Esophagus muscularis mucosa (tissue), 4 donors: Measurements from ENCODE around the gene VTN. TPM values are rescaled to one million over a fixed set of nuclear protein-coding genes. Genes with fewer than 3 reads are reported as not detected.
"Not testable (repeated sequence)": the region's sequence is repeated elsewhere in the genome, so short reads cannot be mapped to it uniquely, and the experiment has no call there.

Source experiments
- DNase-seq: peaks from one replicate; pipeline ENCODE4 v3.0.0-alpha.2; 2017; ENCODE audit errors: extremely low spot score
- H3K27ac ChIP-seq, 4 donors: fragments of 200-600 bp; sonication (generic); replicated peaks in 1 of 4; 1 replicate in 3 of 4; 2 replicates in 1 of 4; pipeline ENCODE4 v1.5.1; 2016 to 2019; ENCODE audit warnings: mild to moderate bottlenecking in 1 of 4
- H3K27me3 ChIP-seq, 4 donors: fragments of 200-600 bp; sonication (generic); one replicate each; pipeline versions ENCODE4 v1.5.1 to v1.6.0; 2016 to 2019
- H3K36me3 ChIP-seq, 4 donors: fragments of 200-600 bp; sonication (generic); one replicate each; pipeline ENCODE4 v1.5.1; 2016 to 2019
- H3K4me1 ChIP-seq, 4 donors: fragments of 200-600 bp; sonication (generic); one replicate each; pipeline ENCODE4 v1.5.1; 2016 to 2019
- H3K4me3 ChIP-seq, 4 donors: fragments of 200-600 bp; sonication (generic); 1 replicate in 2 of 4; 2 replicates in 2 of 4; pipeline ENCODE4 v1.5.1; 2016 to 2019; ENCODE audit warnings: mild to moderate bottlenecking in 4 of 4, moderate library complexity in 1 of 4
- H3K9me3 ChIP-seq, 4 donors: fragments of 200-600 bp; sonication (generic); 1 replicate in 3 of 4; 2 replicates in 1 of 4; pipeline ENCODE4 v1.5.1; 2016 to 2019
- EP300 ChIP-seq: sonication (generic); formaldehyde crosslinking; IDR thresholded peaks from one replicate; pipeline ENCODE4 v1.6.1; 2017; ENCODE audit warnings: antibody characterized with exemption
- POLR2A ChIP-seq: fragments of 450-650 bp; IDR thresholded peaks from one replicate; pipeline ENCODE4 v1.6.1; 2017; ENCODE audit warnings: antibody characterized with exemption, moderate library complexity, mild to moderate bottlenecking, low read depth
- POLR2AphosphoS5 ChIP-seq, 2 donors: sonication (generic); formaldehyde crosslinking; IDR thresholded peaks; one replicate each; pipeline ENCODE4 v1.6.1; 2017; ENCODE audit warnings: antibody characterized with exemption in 2 of 2
- WGBS: methylation state at CpG from one replicate; pipeline ENCODE4 v1.1.5; 2018; 5-methylcytosine and 5-hydroxymethylcytosine counted together
- intact Hi-C: fragments of 100-400 bp; cut with DNase I; formaldehyde crosslinking; loops from one replicate; pipeline ENCODE4 v1.15.1; 2023
- total RNA-seq, 4 donors: library from RNA; depleted of rRNA; stranded (reverse); fragments of >200 nt; gene quantifications; one replicate each; pipeline versions ENCODE4 v1.1.0 to v1.2.1, GENCODE V29; 2016
- TF ChIP-seq, protein P1 (sequence below), 3 experiments: fragments of 200-600 bp in 2 of 3; fragments of 450-650 bp in 1 of 3; sonication (generic) in 2 of 3; IDR thresholded peaks; one replicate each; pipeline ENCODE4 v1.5.1; 2017 to 2019; ENCODE audit warnings: antibody characterized with exemption in 3 of 3, mild to moderate bottlenecking in 2 of 3, moderate library complexity in 1 of 3

VTN gene
- total RNA-seq, 4 donors from 2014 or later, result under 0.01 to 1.3 (median 0.58) TPM

DNA sequence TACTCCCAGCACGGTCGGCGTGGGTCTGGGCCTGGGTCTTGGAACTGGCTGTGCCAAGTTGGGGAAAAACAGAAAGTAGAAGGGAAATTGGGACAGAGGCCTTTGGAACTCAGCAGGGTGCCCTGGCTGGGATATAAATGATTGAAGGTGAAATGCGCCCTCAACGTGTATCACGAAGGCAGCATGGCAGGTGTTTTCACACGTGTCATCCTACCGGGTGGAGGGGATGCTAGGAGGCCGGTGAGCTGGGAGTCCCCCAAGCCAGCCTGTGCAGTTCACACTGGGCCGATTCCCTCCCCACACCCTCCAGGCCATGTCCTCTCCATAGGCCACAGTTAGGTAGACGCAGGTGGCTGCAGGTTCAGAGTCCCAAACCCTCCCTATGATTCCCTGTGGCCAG lies 28.6 kb downstream of the VTN start:
- H3K4me1 ChIP-seq, result peaks cover 29 to 46% (median 37%) of the 10 kb centered on the region in 4 donors

DNA sequence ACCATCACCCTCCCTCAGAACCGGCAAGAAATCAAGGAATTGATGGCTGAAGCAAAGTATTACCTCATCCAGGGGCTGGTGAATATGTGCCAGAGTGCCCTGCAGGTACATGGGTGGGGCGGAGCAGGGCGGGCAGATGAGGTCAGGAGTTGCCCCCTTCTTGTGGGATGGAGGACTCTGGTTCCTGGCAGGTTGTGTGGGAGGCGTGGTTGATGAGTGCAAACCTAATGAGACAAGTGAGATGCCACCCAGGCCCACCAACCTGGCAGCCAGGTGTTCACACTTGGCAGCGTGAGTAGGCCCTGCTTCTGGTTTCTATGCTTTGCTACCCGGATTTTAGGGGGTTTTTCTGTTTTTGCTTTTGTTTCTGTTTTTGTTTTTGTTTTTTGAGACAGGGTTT lies 29.7 kb downstream of the VTN start:
- 86% methylated on average over 6 of the region's 6 CpGs for WGBS
- no peak for DNase-seq
- Histone ChIP-seq H3K4me1 (peaks cover 36 to 45% (median 42%) of the 10 kb centered on the region in 4 donors), H3K36me3 (peaks cover 43 to 63% (median 62%) of the 10 kb centered on the region in 4 donors), H3K27me3 (no peaks in the 10 kb centered on the region), H3K4me3 (no peak overlapping the region), H3K27ac (no peak overlapping the region), H3K9me3 (no peaks in the 10 kb centered on the region)
- TF ChIP-seq EP300 (no peak), POLR2AphosphoS5 (IDR thresholded peaks at IDR 0.05) (no peak), POLR2A (no peak)
- TF ChIP-seq, protein P1, sequence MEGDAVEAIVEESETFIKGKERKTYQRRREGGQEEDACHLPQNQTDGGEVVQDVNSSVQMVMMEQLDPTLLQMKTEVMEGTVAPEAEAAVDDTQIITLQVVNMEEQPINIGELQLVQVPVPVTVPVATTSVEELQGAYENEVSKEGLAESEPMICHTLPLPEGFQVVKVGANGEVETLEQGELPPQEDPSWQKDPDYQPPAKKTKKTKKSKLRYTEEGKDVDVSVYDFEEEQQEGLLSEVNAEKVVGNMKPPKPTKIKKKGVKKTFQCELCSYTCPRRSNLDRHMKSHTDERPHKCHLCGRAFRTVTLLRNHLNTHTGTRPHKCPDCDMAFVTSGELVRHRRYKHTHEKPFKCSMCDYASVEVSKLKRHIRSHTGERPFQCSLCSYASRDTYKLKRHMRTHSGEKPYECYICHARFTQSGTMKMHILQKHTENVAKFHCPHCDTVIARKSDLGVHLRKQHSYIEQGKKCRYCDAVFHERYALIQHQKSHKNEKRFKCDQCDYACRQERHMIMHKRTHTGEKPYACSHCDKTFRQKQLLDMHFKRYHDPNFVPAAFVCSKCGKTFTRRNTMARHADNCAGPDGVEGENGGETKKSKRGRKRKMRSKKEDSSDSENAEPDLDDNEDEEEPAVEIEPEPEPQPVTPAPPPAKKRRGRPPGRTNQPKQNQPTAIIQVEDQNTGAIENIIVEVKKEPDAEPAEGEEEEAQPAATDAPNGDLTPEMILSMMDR (IDR thresholded peaks at IDR 0.05), result no peak
- intact Hi-C loops, result no loop called here

More for the DNA sequence above, 28.6 kb downstream of the VTN start:
- WGBS, result 88% methylated on average over 10 of the region's 11 CpGs
- Histone ChIP-seq H3K4me3 (no peak overlapping the region), H3K9me3 (no peaks in the 10 kb centered on the region), H3K36me3 (peaks cover 44 to 74% (median 73%) of the 10 kb centered on the region in 4 donors), H3K27ac (no peak overlapping the region), H3K27me3 (no peaks in the 10 kb centered on the region)
- intact Hi-C loops, result no loop called here
- no peak for DNase-seq
- no peak for TF ChIP-seq EP300
- TF ChIP-seq POLR2AphosphoS5 (IDR thresholded peaks at IDR 0.05), result no peak
- TF ChIP-seq, protein P1 (IDR thresholded peaks at IDR 0.05), result no peak
- no peak for TF ChIP-seq POLR2A

DNA sequence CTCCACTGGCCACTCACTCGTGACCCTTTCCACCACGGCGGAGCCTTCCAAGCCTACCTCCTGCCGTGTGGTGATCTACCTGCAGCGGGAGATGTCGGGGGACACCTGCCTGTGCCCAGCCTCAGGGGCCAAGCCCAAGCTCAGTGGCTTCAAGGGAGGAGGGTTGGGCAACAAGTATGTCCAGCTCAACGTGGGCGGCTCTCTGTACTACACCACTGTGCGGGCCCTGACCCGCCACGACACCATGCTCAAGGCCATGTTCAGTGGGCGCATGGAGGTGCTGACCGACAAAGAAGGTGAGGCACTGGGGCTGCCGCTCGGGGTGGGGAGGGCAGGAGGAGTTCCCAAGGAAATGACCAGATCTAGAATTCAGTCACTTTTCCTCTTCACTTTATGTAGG lies 30.7 kb downstream of the VTN start:
- no peaks in the 10 kb centered on the region for H3K9me3 ChIP-seq
- WGBS, result 97% methylated on average over 6 of the region's 15 CpGs
- H3K36me3 ChIP-seq, result peaks cover 40 to 53% (median 52%) of the 10 kb centered on the region in 4 donors
- H3K27me3 ChIP-seq, result no peaks in the 10 kb centered on the region
- TF ChIP-seq EP300 (no peak), POLR2A (no peak), POLR2AphosphoS5 (IDR thresholded peaks at IDR 0.05) (no peak)
- TF ChIP-seq, protein P1 (IDR thresholded peaks at IDR 0.05), result no peak
- no peak overlapping the region for H3K27ac ChIP-seq
- peaks cover 40 to 49% (median 45%) of the 10 kb centered on the region in 4 donors for H3K4me1 ChIP-seq
- intact Hi-C loops, result loop anchor here (10.0 kb wide), 1 partner anchor 295 kb away; the partner anchor contains the start of gene NLK
- H3K4me3 ChIP-seq, result no peak overlapping the region
- no peak for DNase-seq

- not testable (repeated sequence) for H3K27me3 ChIP-seq, H3K4me3 ChIP-seq, DNase-seq, H3K9me3 ChIP-seq
- H3K4me1 ChIP-seq, result peaks cover 46 to 55% (median 52%) of the 10 kb centered on the region in 4 donors
- 96% methylated on average over 8 of the region's 8 CpGs for WGBS
- intact Hi-C loops, result loop anchor here (10.0 kb wide), 1 partner anchor 294 kb away; the partner anchor contains the start of gene NLK
- H3K36me3 ChIP-seq, result peaks cover 39 to 47% (median 46%) of the 10 kb centered on the region in 4 donors
- H3K27ac ChIP-seq, result peak overlapping the region in 2 of 4 donors; percentile 10 to 97
These were observed 31.3 kb downstream of the VTN start for GRCh38 chr17:28338769-28339212.

DNA sequence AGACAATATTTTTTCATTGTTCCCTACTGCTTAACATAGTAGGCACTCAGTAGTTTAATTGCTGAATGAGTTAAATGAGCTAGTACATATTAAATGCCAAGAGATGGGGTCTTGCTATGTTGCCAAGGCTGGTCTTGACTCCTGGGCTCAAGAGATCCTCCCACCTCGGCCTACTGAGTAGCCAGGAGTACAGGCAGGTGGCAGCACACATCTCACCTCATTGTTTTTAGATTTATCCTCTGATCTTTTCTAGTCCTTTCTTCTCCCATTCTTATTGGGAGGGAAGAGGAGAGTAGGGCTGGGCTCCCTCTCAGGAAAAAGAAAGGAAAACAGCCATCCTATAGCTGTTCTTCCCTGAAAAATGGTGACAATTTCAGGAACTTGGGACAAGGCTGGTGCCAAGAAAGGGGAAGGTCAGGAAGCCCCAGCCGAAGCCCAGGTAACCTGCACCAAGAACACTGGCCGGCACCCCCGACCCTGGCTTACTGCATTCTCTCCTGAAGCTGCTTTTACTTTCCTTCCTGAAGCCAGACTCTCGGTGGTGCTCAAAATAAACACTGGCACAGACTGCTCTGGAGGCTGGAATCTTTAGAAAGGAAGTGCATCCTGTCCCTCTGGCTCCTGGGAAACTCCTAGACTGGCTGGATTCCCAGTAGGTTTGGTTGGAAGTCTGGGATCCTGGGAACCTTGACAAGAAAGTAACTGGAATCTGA lies 31.9 kb downstream of the VTN start:
- peak; percentile 22 to 36 for TF ChIP-seq POLR2AphosphoS5 (IDR thresholded peaks at IDR 0.05)
- TF ChIP-seq, protein P1 (IDR thresholded peaks at IDR 0.05), result no peak
- Histone ChIP-seq H3K9me3 (no peaks in the 10 kb centered on the region), H3K36me3 (peaks cover 39 to 41% (median 40%) of the 10 kb centered on the region in 4 donors), H3K4me1 (peaks cover 52 to 61% (median 57%) of the 10 kb centered on the region in 4 donors), H3K27ac (peak overlapping the region; percentile 41 to 99 (median 76)), H3K4me3 (peak overlapping the region in 1 of 4 donors; percentile 1), H3K27me3 (no peaks in the 10 kb centered on the region)
- DNase-seq, result no peak
- WGBS, result 61% methylated on average over 5 of the region's 5 CpGs
- intact Hi-C loops, result loop anchor here (10.0 kb wide), 1 partner anchor 293 kb away; the partner anchor contains the start of gene NLK
